ENCODE data around the gene MZF1.
"Not testable (repeated sequence)": the region's sequence is repeated elsewhere in the genome, so short reads cannot be mapped to it uniquely, and the experiment has no call there.

The MZF1 gene

DNA sequence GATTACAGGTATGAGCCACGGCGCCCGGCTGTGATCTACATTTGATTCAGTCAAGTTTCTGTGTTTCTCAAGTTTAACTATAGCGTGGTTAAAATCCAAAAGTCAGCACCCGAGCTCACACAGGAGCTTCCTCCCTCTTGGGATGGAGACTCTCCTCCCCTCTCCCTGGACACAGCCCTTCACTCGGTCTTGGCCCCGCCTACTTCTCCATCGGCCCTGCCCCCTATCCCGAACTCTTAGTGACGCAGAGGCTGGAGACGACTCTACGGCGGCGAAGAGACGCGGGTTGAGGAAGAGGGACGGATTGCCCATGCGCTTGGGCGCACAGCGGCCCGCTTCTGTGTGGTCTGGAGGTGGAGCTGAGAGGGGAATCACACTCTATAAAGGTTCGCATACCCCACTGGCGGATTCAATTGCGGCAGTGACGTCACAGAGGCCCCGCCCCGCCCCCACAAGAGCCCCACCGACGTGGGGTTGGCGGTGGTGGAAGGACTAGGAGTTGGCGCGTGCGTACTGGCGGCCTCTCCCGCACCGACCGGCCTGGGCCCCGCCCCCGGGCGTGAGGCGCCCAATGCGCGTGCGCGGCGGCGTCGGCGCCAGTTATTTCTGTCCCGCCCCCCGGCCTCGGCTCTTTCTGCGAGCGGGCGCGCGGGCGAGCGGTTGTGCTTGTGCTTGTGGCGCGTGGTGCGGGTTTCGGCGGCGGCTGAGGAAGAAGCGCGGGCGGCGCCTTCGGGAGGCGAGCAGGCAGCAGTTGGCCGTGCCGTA, 29.1 kb downstream of the MZF1 start, which contains the start of gene TRIM28:
Gene TRIM28, plus strand, starts transcription at position 239 of the 765 bp plus-strand sequence. CDS start 694 bp downstream, outside the sequence.
- DNase-seq (ENCODE audit: extremely low read depth in 1 of 2, low read depth in 1 of 2) = peak; percentile 100

- DNase-seq (ENCODE audit: extremely low read depth in 1 of 2, low read depth in 1 of 2) = not testable (repeated sequence)
Observed at GRCh38 chr19:58542641-58543372, 30.3 kb downstream of the MZF1 start.

DNA sequence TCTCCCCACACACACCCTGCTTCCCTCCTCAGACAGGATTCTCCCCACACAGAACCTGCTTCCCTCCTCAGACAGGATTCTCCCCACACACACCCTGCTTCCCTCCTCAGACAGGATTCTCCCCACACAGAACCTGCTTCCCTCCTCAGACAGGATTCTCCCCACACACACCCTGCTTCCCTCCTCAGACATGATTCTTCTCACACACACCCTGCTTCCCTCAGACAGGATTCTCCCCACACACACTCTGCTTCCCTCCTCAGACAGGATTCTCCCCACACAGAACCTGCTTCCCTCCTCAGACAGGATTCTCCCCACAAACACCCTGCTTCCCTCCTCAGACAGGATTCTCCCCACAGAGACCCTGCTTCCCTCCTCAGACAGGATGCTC, 34.0 kb downstream of the MZF1 start:
- DNase-seq (ENCODE audit: extremely low read depth in 1 of 2, low read depth in 1 of 2) = not testable (repeated sequence)

- DNase-seq (ENCODE audit: extremely low read depth in 1 of 2, low read depth in 1 of 2) = no peak
Observed at GRCh38 chr19:58538257-58539168, 34.6 kb downstream of the MZF1 start.

GRCh38 chr19:58536852-58537798, 36.0 kb downstream of the MZF1 start:
- no peak for DNase-seq (ENCODE audit: extremely low read depth in 1 of 2, low read depth in 1 of 2)

GRCh38 chr19:58535857-58536256, 37.3 kb downstream of the MZF1 start:
- DNase-seq (ENCODE audit: extremely low read depth in 1 of 2, low read depth in 1 of 2) = no peak

DNA sequence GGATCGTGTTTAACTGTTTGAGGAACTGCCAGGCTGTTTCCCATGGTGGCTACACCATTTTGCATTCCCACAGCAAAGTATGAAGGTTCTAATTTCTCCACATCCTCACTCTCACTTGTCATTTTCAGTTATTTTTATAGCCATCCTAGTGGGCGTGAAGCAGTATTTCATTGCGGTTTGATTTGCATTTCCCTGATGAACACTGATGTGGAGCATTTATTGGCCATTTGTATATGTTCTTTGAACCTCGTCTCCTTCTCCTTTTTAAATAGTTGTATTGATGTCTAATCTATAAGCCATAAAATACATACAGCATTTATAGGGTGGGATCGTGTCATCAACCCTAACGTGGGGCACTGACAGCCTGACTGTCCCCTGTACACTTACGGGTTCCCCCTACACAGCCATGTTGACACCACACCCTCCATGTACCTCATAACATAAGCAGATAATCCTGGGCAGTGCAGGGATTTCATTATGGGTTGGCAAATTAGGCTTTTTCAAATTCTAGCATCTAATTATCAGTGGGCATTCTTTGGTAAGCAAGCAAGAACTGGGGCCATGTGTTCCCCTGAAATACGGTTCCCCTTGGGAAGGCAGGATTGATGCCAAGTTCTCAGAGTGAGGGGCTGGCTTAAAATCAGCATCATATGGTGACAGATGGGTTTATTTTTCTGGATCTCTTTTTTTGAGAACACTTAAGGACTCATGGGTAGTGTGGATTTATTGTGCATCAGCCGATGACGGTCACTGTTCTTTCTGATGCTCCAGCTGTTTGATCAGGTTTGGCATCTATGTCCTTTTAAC, 41.9 kb downstream of the MZF1 start:
- DNase-seq (ENCODE audit: extremely low read depth in 1 of 2, low read depth in 1 of 2) = no peak

DNA sequence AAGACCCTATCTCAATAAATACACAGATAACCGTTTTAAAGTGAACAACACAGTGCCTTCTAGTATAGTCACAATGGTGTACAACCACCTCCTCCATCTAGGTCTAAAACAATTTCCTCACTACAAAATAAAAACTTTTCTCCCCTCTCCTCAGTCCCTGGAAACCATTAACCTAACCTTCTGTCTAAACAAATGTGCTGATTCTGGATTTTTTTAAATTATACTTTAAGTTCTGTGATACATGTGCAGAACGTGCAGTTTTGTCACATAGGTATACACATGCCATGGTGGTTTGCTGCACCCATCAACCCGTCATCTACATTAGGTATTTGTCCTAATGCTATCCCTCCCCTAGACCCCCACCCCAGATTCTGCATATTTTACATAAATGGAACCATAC, 43.7 kb downstream of the MZF1 start:
- no peak for DNase-seq (ENCODE audit: extremely low read depth in 1 of 2, low read depth in 1 of 2)

DNA sequence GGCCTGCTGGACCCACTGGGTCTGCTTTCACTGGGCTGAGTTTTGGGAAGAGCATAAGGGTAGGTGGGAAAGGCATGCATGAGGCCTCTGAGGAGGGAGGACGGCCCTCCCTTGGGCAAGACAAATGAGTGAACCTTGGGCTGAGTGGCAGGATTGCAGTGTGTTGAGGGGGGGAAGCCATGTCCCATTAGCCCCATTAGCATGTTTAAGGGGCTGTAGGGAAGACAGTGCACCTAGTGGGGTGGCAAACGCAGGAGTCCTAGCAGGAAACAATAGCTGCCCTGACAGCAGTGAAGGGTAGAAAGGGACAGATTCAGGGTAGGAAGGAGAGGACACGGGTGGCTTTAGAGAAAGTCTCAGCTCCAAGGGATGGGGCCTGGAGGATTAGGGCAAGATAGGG, 50.4 kb downstream of the MZF1 start:
- DNase-seq (ENCODE audit: extremely low read depth in 1 of 2, low read depth in 1 of 2) = no peak

DNA sequence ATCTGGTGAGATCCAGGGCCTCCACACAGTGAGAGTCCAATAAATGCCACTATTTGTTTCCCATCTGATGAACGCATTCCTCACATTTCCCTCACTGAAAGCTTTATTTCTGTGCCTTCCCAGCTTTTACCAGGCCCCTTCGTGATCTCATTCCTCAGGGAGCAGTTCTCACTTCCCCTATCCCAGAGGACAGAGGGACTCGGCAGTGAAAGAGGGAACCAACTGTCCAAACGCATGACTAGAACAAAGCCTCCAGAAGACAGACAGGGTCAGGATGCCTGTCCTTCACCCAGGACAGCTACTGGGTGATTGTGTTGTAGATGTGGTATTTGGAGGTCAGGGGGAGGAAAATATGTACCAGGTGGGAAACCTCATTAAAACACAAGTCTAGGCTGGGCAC, 51.5 kb downstream of the MZF1 start:
- no peak for DNase-seq (ENCODE audit: extremely low read depth in 1 of 2, low read depth in 1 of 2)

GRCh38 chr19:58520257-58520599, 52.9 kb downstream of the MZF1 start:
- DNase-seq (ENCODE audit: extremely low read depth in 1 of 2, low read depth in 1 of 2) = no peak

GRCh38 chr19:58519355-58520256, 53.5 kb downstream of the MZF1 start, which contains the start of gene ZBTB45:
TSS of gene ZBTB45 (minus strand) at chr19:58519810. CDS start at chr19:58517673, 2,137 bp downstream.
- peak; percentile 73 to 80 for DNase-seq (ENCODE audit: extremely low read depth in 1 of 2, low read depth in 1 of 2)

DNA sequence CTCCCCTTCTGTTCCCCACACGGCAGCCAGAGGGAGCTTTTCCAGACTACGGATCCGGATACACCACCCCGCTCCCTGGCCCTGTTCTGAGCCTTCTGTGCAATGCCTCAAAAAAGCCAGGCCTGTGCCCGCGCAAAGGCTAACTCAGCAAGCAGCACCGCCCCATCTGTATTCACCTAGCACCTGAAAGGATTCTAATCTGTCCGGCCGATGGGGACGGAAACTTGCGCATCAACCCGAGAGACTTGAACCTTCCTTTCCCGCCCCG, 54.1 kb downstream of the MZF1 start:
- no peak for DNase-seq (ENCODE audit: extremely low read depth in 1 of 2, low read depth in 1 of 2)

- no peak for DNase-seq (ENCODE audit: extremely low read depth in 1 of 2, low read depth in 1 of 2)
Observed at GRCh38 chr19:58518256-58519086, 54.7 kb downstream of the MZF1 start.

- DNase-seq (ENCODE audit: extremely low read depth in 1 of 2, low read depth in 1 of 2) = no peak
Observed at GRCh38 chr19:58516964-58517833, 55.9 kb downstream of the MZF1 start.

GRCh38 chr19:58516246-58516836, 56.8 kb downstream of the MZF1 start:
- no peak for DNase-seq (ENCODE audit: extremely low read depth in 1 of 2, low read depth in 1 of 2)
